ENCODE measurements around the gene NXPE4. TPM values are rescaled to one million over a fixed set of nuclear protein-coding genes. Genes with fewer than 3 reads are reported as not detected.
"Not testable (repeated sequence)": the region's sequence is repeated elsewhere in the genome, so short reads cannot be mapped to it uniquely, and the experiment has no call there.

Gene NXPE4
- total and polyA plus RNA-seq, 4 donors = not detected

GRCh38 chr11:114610984-114611944 is 15.7 kb upstream of the NXPE4 start:
- WGBS, 2 donors = 80 to 92% methylated on average over 18 of the region's 18 CpGs
- DNase-seq = no peak
- Histone ChIP-seq H3K9me3 (ENCODE audit: control insufficient read depth in 4 of 4, insufficient read depth in 3 of 4, low read length in 3 of 4) (peaks cover 0 to 15% (median 0%) of the 10 kb centered on the region in 4 donors), H3K4me1 (ENCODE audit: control insufficient read depth in 5 of 5, insufficient read depth in 5 of 5, low read length in 5 of 5) (no peaks in the 10 kb centered on the region), H3K4me3 (no peak overlapping the region), H3K27me3 (ENCODE audit: control insufficient read depth in 3 of 3, insufficient read depth in 3 of 3, low read length in 2 of 3) (no peaks in the 10 kb centered on the region), H3K27ac (ENCODE audit: low read depth in 1 of 2, low read length in 1 of 2) (no peak overlapping the region), H3K36me3 (ENCODE audit: control insufficient read depth in 4 of 4, insufficient read depth in 4 of 4, low read length in 4 of 4) (no peaks in the 10 kb centered on the region), H3K9ac (ENCODE audit: insufficient read depth in 1 of 2, low read length in 2 of 2) (no peak overlapping the region)
- TF ChIP-seq, protein P1, sequence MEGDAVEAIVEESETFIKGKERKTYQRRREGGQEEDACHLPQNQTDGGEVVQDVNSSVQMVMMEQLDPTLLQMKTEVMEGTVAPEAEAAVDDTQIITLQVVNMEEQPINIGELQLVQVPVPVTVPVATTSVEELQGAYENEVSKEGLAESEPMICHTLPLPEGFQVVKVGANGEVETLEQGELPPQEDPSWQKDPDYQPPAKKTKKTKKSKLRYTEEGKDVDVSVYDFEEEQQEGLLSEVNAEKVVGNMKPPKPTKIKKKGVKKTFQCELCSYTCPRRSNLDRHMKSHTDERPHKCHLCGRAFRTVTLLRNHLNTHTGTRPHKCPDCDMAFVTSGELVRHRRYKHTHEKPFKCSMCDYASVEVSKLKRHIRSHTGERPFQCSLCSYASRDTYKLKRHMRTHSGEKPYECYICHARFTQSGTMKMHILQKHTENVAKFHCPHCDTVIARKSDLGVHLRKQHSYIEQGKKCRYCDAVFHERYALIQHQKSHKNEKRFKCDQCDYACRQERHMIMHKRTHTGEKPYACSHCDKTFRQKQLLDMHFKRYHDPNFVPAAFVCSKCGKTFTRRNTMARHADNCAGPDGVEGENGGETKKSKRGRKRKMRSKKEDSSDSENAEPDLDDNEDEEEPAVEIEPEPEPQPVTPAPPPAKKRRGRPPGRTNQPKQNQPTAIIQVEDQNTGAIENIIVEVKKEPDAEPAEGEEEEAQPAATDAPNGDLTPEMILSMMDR (IDR thresholded peaks at IDR 0.05; ENCODE audit: control extremely low read depth, extremely low read depth) = no peak
- no peak for ATAC-seq (ENCODE audit: insufficient read depth, low FRiP score)

GRCh38 chr11:114610550-114610949 is 15.0 kb upstream of the NXPE4 start:
- no peaks in the 10 kb centered on the region for H3K4me1 ChIP-seq (ENCODE audit: control insufficient read depth in 5 of 5, insufficient read depth in 5 of 5, low read length in 5 of 5)
- DNase-seq (no peak), ATAC-seq (ENCODE audit: insufficient read depth, low FRiP score) (no peak)
- H3K9me3 ChIP-seq (ENCODE audit: control insufficient read depth in 4 of 4, insufficient read depth in 3 of 4, low read length in 3 of 4) = peaks cover 0 to 13% (median 0%) of the 10 kb centered on the region in 4 donors
- H3K27ac ChIP-seq (ENCODE audit: low read depth in 1 of 2, low read length in 1 of 2) = no peak overlapping the region
- H3K9ac ChIP-seq (ENCODE audit: insufficient read depth in 1 of 2, low read length in 2 of 2) = no peak overlapping the region
- no peaks in the 10 kb centered on the region for H3K36me3 ChIP-seq (ENCODE audit: control insufficient read depth in 4 of 4, insufficient read depth in 4 of 4, low read length in 4 of 4)
- H3K4me3 ChIP-seq = no peak overlapping the region
- TF ChIP-seq, protein P1 (IDR thresholded peaks at IDR 0.05; ENCODE audit: control extremely low read depth, extremely low read depth) = no peak
- no peaks in the 10 kb centered on the region for H3K27me3 ChIP-seq (ENCODE audit: control insufficient read depth in 3 of 3, insufficient read depth in 3 of 3, low read length in 2 of 3)
- 72 to 84% methylated on average over 10 of the region's 10 CpGs for WGBS, 2 donors

DNA sequence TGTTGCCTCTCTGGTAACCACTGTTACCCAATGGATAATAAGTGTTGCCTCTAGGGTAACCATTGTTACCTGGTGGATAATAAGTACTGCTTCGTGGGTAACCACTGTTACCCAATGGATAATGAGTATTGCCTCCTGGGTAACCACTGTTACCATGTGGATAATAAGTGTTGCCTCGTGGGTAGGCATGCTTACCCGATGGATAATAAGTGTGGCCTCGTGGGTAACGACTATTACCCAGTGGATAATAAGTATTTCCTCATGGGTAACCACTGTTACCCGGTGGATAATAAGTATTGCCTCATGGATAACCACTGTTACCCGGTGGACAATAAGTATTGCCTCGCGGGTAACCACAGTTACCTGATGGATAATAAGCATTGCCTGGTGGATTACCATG is 13.8 kb upstream of the NXPE4 start:
- 93 to 94% methylated on average over 9 of the region's 9 CpGs for WGBS, 2 donors
- TF ChIP-seq, protein P1 (IDR thresholded peaks at IDR 0.05; ENCODE audit: control extremely low read depth, extremely low read depth) = no peak
- DNase-seq (no peak), ATAC-seq (ENCODE audit: insufficient read depth, low FRiP score) (no peak)
- Histone ChIP-seq H3K4me1 (ENCODE audit: control insufficient read depth in 5 of 5, insufficient read depth in 5 of 5, low read length in 5 of 5) (no peaks in the 10 kb centered on the region), H3K27ac (ENCODE audit: low read depth in 1 of 2, low read length in 1 of 2) (no peak overlapping the region), H3K36me3 (ENCODE audit: control insufficient read depth in 4 of 4, insufficient read depth in 4 of 4, low read length in 4 of 4) (no peaks in the 10 kb centered on the region), H3K9me3 (ENCODE audit: control insufficient read depth in 4 of 4, insufficient read depth in 3 of 4, low read length in 3 of 4) (peaks cover 0 to 14% (median 0%) of the 10 kb centered on the region in 4 donors), H3K9ac (ENCODE audit: insufficient read depth in 1 of 2, low read length in 2 of 2) (no peak overlapping the region), H3K4me3 (no peak overlapping the region), H3K27me3 (ENCODE audit: control insufficient read depth in 3 of 3, insufficient read depth in 3 of 3, low read length in 2 of 3) (no peaks in the 10 kb centered on the region)

- not testable (repeated sequence) for H3K27ac ChIP-seq (ENCODE audit: low read depth in 1 of 2, low read length in 1 of 2); DNase-seq; H3K9ac ChIP-seq (ENCODE audit: insufficient read depth in 1 of 2, low read length in 2 of 2); H3K4me1 ChIP-seq (ENCODE audit: control insufficient read depth in 5 of 5, insufficient read depth in 5 of 5, low read length in 5 of 5); H3K36me3 ChIP-seq (ENCODE audit: control insufficient read depth in 4 of 4, insufficient read depth in 4 of 4, low read length in 4 of 4); H3K4me3 ChIP-seq; H3K27me3 ChIP-seq (ENCODE audit: control insufficient read depth in 3 of 3, insufficient read depth in 3 of 3, low read length in 2 of 3); ATAC-seq (ENCODE audit: insufficient read depth, low FRiP score)
- WGBS, 2 donors = 83 to 86% methylated on average over 9 of the region's 9 CpGs
- peaks cover 0 to 16% (median 0%) of the 10 kb centered on the region in 4 donors for H3K9me3 ChIP-seq (ENCODE audit: control insufficient read depth in 4 of 4, insufficient read depth in 3 of 4, low read length in 3 of 4)
These were observed 13.0 kb upstream of the NXPE4 start for GRCh38 chr11:114608605-114609004.
